H1 (cell line): ENCODE measurements around the gene SMAD1. TPM values are rescaled to one million over a fixed set of nuclear protein-coding genes. Genes with fewer than 3 reads are reported as not detected.

Source experiments
- CTCF ChIA-PET: fragments of 300-600 bp; sonication (Branson Sonifier 250); formaldehyde crosslinking; loops from one replicate; lab custom pipeline; 2021; ENCODE audit not compliant: partially characterized antibody; lab: Charles Lee
- POLR2A ChIA-PET: fragments of 300-600 bp; sonication (Branson Sonifier 250); formaldehyde crosslinking; loops from one replicate; lab custom pipeline; 2021; ENCODE audit warnings: inconsistent platforms; ENCODE audit not compliant: partially characterized antibody; lab: Charles Lee
- DNase-seq, 2 experiments: peaks; one replicate each; pipeline versions ENCODE4 v3.0.0 to v3.0.0-alpha.2; 2010 to 2022; ENCODE audit warnings: low spot score in 2 of 2, low read depth in 1 of 2, mixed read lengths in 1 of 2
- FAIRE-seq: peaks from 2 replicates; lab custom pipeline; 2011; peaks lifted over from hg19 to GRCh38; lab: Jason Lieb, UNC
- H2AFZ ChIP-seq: 2 replicates; pipeline ENCODE4 v1.8.1; 2012; ENCODE audit warnings: low read length, inconsistent platforms
- H2AK5ac ChIP-seq: 2 replicates; pipeline ENCODE4 v1.6.1; 2013; ENCODE audit warnings: low read depth, low read length
- H2BK120ac ChIP-seq: replicated peaks from 2 replicates; pipeline ENCODE3; 2013; ENCODE audit warnings: low read depth, low read length, inconsistent platforms
- H2BK12ac ChIP-seq: 2 replicates; pipeline ENCODE4 v1.6.1; 2013; ENCODE audit warnings: low read depth, low read length
- H2BK15ac ChIP-seq: 2 replicates; pipeline ENCODE4 v1.6.1; 2013; ENCODE audit warnings: low read length
- H2BK20ac ChIP-seq: 2 replicates; pipeline ENCODE4 v1.6.1; 2013; ENCODE audit warnings: low read length
- H2BK5ac ChIP-seq: 2 replicates; pipeline ENCODE4 v1.6.1; 2013; ENCODE audit warnings: low read depth, low read length
- H3K14ac ChIP-seq: 2 replicates; pipeline ENCODE4 v1.6.1; 2013; ENCODE audit warnings: inconsistent platforms; ENCODE audit not compliant: insufficient read length
- H3K18ac ChIP-seq: 2 replicates; pipeline ENCODE4 v1.6.1; 2013; ENCODE audit warnings: low read length; ENCODE audit errors: extremely low read depth
- H3K23ac ChIP-seq: 2 replicates; pipeline ENCODE4 v1.6.1; 2013; ENCODE audit warnings: inconsistent platforms; ENCODE audit not compliant: insufficient read length
- H3K23me2 ChIP-seq: 2 replicates; pipeline ENCODE4 v1.6.1; 2013; ENCODE audit warnings: low read depth, low read length
- H3K27ac ChIP-seq: 2 replicates; pipeline ENCODE4 v1.6.1; 2011; ENCODE audit warnings: low read depth, low read length, inconsistent platforms
- H3K27me3 ChIP-seq, 4 experiments: replicated peaks in 1 of 4; 1 replicate in 1 of 4; 2 replicates in 3 of 4; pipeline versions ENCODE4 v1.6.1 to v1.8.1; 2011 to 2013; ENCODE audit warnings: low read length in 3 of 4, mild to moderate bottlenecking in 3 of 4, inconsistent platforms in 2 of 4, mixed read lengths in 2 of 4, moderate library complexity in 1 of 4; ENCODE audit not compliant: control insufficient read depth in 3 of 4, insufficient read depth in 3 of 4; ENCODE audit errors: extremely low read depth in 1 of 4
- H3K36me3 ChIP-seq, 4 experiments: 2 replicates each; pipeline versions ENCODE4 v1.6.1 to v1.8.1; 2011 to 2013; ENCODE audit warnings: mild to moderate bottlenecking in 4 of 4, low read length in 3 of 4, moderate library complexity in 2 of 4, control low read depth in 1 of 4, inconsistent platforms in 1 of 4; ENCODE audit not compliant: insufficient read depth in 4 of 4, control insufficient read depth in 2 of 4
- H3K4ac ChIP-seq: replicated peaks from 2 replicates; pipeline ENCODE3; 2013; ENCODE audit warnings: low read length, low read depth, mixed read lengths, inconsistent platforms; ENCODE audit not compliant: insufficient read length
- H3K4me1 ChIP-seq, 4 experiments: replicated peaks in 1 of 4; 1 replicate in 1 of 4; 2 replicates in 3 of 4; pipeline versions ENCODE4 v1.6.1 to v1.8.1; 2011 to 2013; ENCODE audit warnings: low read length in 3 of 4, inconsistent platforms in 2 of 4, mixed read lengths in 1 of 4; ENCODE audit not compliant: insufficient read depth in 4 of 4, control insufficient read depth in 3 of 4
- H3K4me2 ChIP-seq, 2 experiments: 2 replicates each; pipeline versions ENCODE4 v1.6.1 to v1.8.1; 2011 to 2013; ENCODE audit warnings: low read depth in 2 of 2, low read length in 2 of 2, control low read depth in 1 of 2, inconsistent platforms in 1 of 2, mild to moderate bottlenecking in 1 of 2; ENCODE audit not compliant: insufficient read depth in 1 of 2
- H3K4me3 ChIP-seq, 4 experiments: fragments of 200-600, 300-600 bp in 1 of 4; sonication (generic), shearing (Covaris generic), sonication (Bioruptor Twin) in 1 of 4; 2 replicates each; pipeline versions ENCODE4 v1.5.1 to v1.8.1; 2011 to 2016; ENCODE audit warnings: low read length in 4 of 4, low read depth in 3 of 4, control low read depth in 2 of 4, inconsistent platforms in 2 of 4, mild to moderate bottlenecking in 2 of 4, mixed read lengths in 1 of 4, moderate library complexity in 1 of 4; ENCODE audit not compliant: insufficient read depth in 2 of 4; ENCODE audit errors: extremely low read depth in 1 of 4
- H3K56ac ChIP-seq: replicated peaks from 2 replicates; pipeline ENCODE3; 2013; ENCODE audit warnings: low read depth, mild to moderate bottlenecking, mixed read lengths, low read length, inconsistent platforms; ENCODE audit not compliant: insufficient read length
- H3K79me1 ChIP-seq: 2 replicates; pipeline ENCODE4 v1.6.1; 2013; ENCODE audit warnings: low read depth, low read length, control low read depth
- H3K79me2 ChIP-seq, 2 experiments: 2 replicates each; pipeline versions ENCODE4 v1.6.1 to v1.8.1; 2012 to 2013; ENCODE audit warnings: low read length in 2 of 2, mild to moderate bottlenecking in 2 of 2, inconsistent platforms in 1 of 2; ENCODE audit not compliant: insufficient read depth in 2 of 2, control insufficient read depth in 1 of 2
- H3K9ac ChIP-seq, 4 experiments: replicated peaks in 1 of 4; 1 replicate in 1 of 4; 2 replicates in 3 of 4; pipeline versions ENCODE4 v1.6.1 to v1.8.1; 2011 to 2013; ENCODE audit warnings: low read depth in 3 of 4, low read length in 3 of 4, control low read depth in 2 of 4, mild to moderate bottlenecking in 2 of 4, moderate library complexity in 2 of 4, inconsistent platforms in 1 of 4; ENCODE audit errors: extremely low read depth in 1 of 4
- H3K9me3 ChIP-seq, 2 experiments: 2 replicates each; pipeline versions ENCODE4 v1.6.1 to v1.8.1; 2012 to 2013; ENCODE audit warnings: mild to moderate bottlenecking in 2 of 2, moderate library complexity in 2 of 2, control low read depth in 1 of 2, inconsistent platforms in 1 of 2, low read depth in 1 of 2, low read length in 1 of 2, mixed read lengths in 1 of 2; ENCODE audit not compliant: insufficient read depth in 2 of 2
- H4K20me1 ChIP-seq, 2 experiments: replicated peaks in 1 of 2; 2 replicates each; pipeline versions ENCODE3 to v1.8.1; 2011 to 2013; ENCODE audit warnings: inconsistent platforms in 2 of 2, low read length in 2 of 2, mild to moderate bottlenecking in 1 of 2; ENCODE audit not compliant: insufficient read depth in 2 of 2, control insufficient read depth in 1 of 2
- H4K5ac ChIP-seq: 2 replicates; pipeline ENCODE4 v1.6.1; 2013; ENCODE audit warnings: low read length, low read depth, mixed read lengths, inconsistent platforms; ENCODE audit not compliant: insufficient read length
- H4K8ac ChIP-seq: 2 replicates; pipeline ENCODE4 v1.8.0; 2013; ENCODE audit warnings: mild to moderate bottlenecking, moderate library complexity, low read length, inconsistent platforms; ENCODE audit not compliant: insufficient read depth; ENCODE audit errors: extremely low read depth
- H4K91ac ChIP-seq: replicated peaks from 2 replicates; pipeline ENCODE3; 2013; ENCODE audit warnings: low read length, mixed read lengths, inconsistent platforms; ENCODE audit not compliant: insufficient read length
- ATF2 ChIP-seq: IDR thresholded peaks from 2 replicates; pipeline ENCODE4 v1.6.1; 2012; ENCODE audit warnings: low read length, inconsistent platforms
- BCL11A ChIP-seq, 2 experiments: IDR thresholded peaks; one replicate each; pipeline ENCODE4 v1.6.1; 2011; ENCODE audit warnings: low read depth in 2 of 2, low read length in 2 of 2, mild to moderate bottlenecking in 2 of 2
- CTCF ChIP-seq, 3 experiments: IDR thresholded peaks; 1 replicate in 2 of 3; 2 replicates in 1 of 3; pipeline versions ENCODE4 v1.5.1 to v1.6.1; 2011; ENCODE audit warnings: low read length in 3 of 3, mild to moderate bottlenecking in 3 of 3, inconsistent platforms in 2 of 3, low read depth in 1 of 3, moderate library complexity in 1 of 3; ENCODE audit not compliant: insufficient read depth in 1 of 3; ENCODE audit errors: control extremely low read depth in 1 of 3
- GABPA ChIP-seq: IDR thresholded peaks from 2 replicates; pipeline ENCODE4 v1.6.1; 2011; ENCODE audit warnings: mild to moderate bottlenecking, low read length, moderate library complexity, borderline replicate concordance; ENCODE audit not compliant: insufficient read depth
- SAP30 ChIP-seq: fragments of 300-600 bp; sonication (generic); IDR thresholded peaks from 2 replicates; pipeline ENCODE4 v1.7.1; 2012; ENCODE audit warnings: low read length, moderate library complexity, mild to moderate bottlenecking, inconsistent platforms; ENCODE audit not compliant: insufficient read depth, insufficient replicate concordance
- SP1 ChIP-seq: IDR thresholded peaks from 2 replicates; pipeline ENCODE4 v1.6.1; 2011; ENCODE audit warnings: low read depth, low read length
- SP4 ChIP-seq: IDR thresholded peaks from 2 replicates; pipeline ENCODE4 v1.6.1; 2012; ENCODE audit warnings: low read length, inconsistent platforms
- TBP ChIP-seq: IDR thresholded peaks from 2 replicates; pipeline ENCODE4 v1.6.1; 2011; ENCODE audit warnings: low read depth, low read length, improper control_type of control experiment
- TEAD4 ChIP-seq: IDR thresholded peaks from 2 replicates; pipeline ENCODE4 v1.6.1; 2012; ENCODE audit warnings: low read depth, low read length, inconsistent platforms, mixed read lengths
- WGBS, 2 experiments: shearing (Covaris generic) in 1 of 2; methylation state at CpG; one replicate each; pipeline versions ENCODE4 v1.1.6 to v1.1.7; 2013 to 2015; ENCODE audit warnings: low lambda C conversion rate in 2 of 2, mixed read lengths in 2 of 2, inconsistent platforms in 1 of 2, low coverage in 1 of 2, missing lambda C conversion rate in 1 of 2; ENCODE audit not compliant: insufficient replicate concordance in 2 of 2, insufficient coverage in 1 of 2, insufficient read length in 1 of 2; ENCODE audit errors: extremely low coverage in 1 of 2, missing lambda C conversion rate in 1 of 2; 5-methylcytosine and 5-hydroxymethylcytosine counted together
- polyA plus RNA-seq, 7 experiments: library from polyadenylated mRNA; depleted of rRNA in 3 of 7; stranded (reverse) in 5 of 7; unstranded in 2 of 7; fragments of >200 nt in 5 of 7; fragments of 200-250 nt in 2 of 7; gene quantifications; 1 replicate in 5 of 7; 2 replicates in 1 of 7; 4 replicates in 1 of 7; pipeline versions ENCODE4 v1.2.1 to v1.2.3, GENCODE V29; 2011 to 2013; ENCODE audit warnings: missing spikeins in 2 of 7, mixed read lengths in 2 of 7
- total RNA-seq: library from RNA; stranded (reverse); fragmentation: NEBNext Ultra II Directional; extraction: Animal tissue kit (Norgen Biotek cat#: 25700); gene quantifications from 2 replicates; pipeline ENCODE4 v1.2.1, GENCODE V29; 2021

SMAD1 gene
- total and polyA plus RNA-seq, 2 of the 8 experiments (the other 6 are each of a cell fraction or from before 2014, with no cell fraction given) = 22.6 to 25.3 TPM

GRCh38 chr4:145485120-145485519 is 3.5 kb downstream of the SMAD1 start:
- Histone ChIP-seq H3K27me3 (no peaks in the 10 kb centered on the region; a peak in 1 of 7 replicates), H3K4ac (no peak overlapping the region), H3K9me3 (no peaks in the 10 kb centered on the region), H3K4me3 (no peak overlapping the region), H3K9ac (no peak overlapping the region), H3K79me2 (peaks cover 0 to 72% of the 10 kb centered on the region in 2 experiments; a peak in 3 of 4 replicates), H4K5ac (no peak overlapping the region), H3K23me2 (peaks cover 11% of the 10 kb centered on the region), H3K36me3 (no peaks in the 10 kb centered on the region; a peak in 1 of 8 replicates), H3K4me2 (no peak overlapping the region), H4K20me1 (no peaks in the 10 kb centered on the region), H2AFZ (no peak overlapping the region), H4K91ac (no peak overlapping the region), H3K23ac (no peak overlapping the region), H3K14ac (no peak overlapping the region), H3K56ac (no peak overlapping the region), H3K27ac (no peak overlapping the region), H4K8ac (no peak overlapping the region), H3K79me1 (no peaks in the 10 kb centered on the region; the same call in 1 of the 2 replicates), H2BK12ac (no peak overlapping the region), H2AK5ac (no peak overlapping the region), H2BK15ac (no peak overlapping the region), H2BK120ac (no peak overlapping the region), H3K18ac (no peak overlapping the region), H3K4me1 (peaks cover 0 to 9% (median 2%) of the 10 kb centered on the region in 4 experiments; a peak in 5 of 7 replicates), H2BK20ac (no peak overlapping the region), H2BK5ac (no peak overlapping the region)
- ChIA-PET CTCF (interaction anchor here (1.0 kb wide), 1 partner anchor 19 kb away, joined by 3 read pairs; no protein-coding TSS in a partner anchor), POLR2A (no interaction called here)
- FAIRE-seq (no peak), DNase-seq (no peak)
- 88% methylated on average over 9 of the region's 9 CpGs; no CpG with 5 or more reads in 1 of the 2 experiments for WGBS, 2 experiments
- TF ChIP-seq SP1 = no peak
- TF ChIP-seq CTCF (IDR thresholded peaks at IDR 0.05; ENCODE audit: control extremely low read depth in 1 of 3, insufficient read depth in 1 of 3, low read depth in 1 of 3, low read length in 3 of 3) = no peak
- TF ChIP-seq SAP30 = no peak
- no peak for TF ChIP-seq BCL11A (IDR thresholded peaks at IDR 0.05; ENCODE audit: low read depth in 2 of 2, low read length in 2 of 2)
- no peak for TF ChIP-seq TEAD4
- TF ChIP-seq TBP = no peak
- no peak for TF ChIP-seq GABPA
- TF ChIP-seq ATF2 = no peak
- TF ChIP-seq SP4 = no peak
